PC-9 (cell line): ENCODE results near the gene CDKN2C.

Experiments used
- CTCF ChIP-seq: fragments of 200-600 bp; sonication (generic); conservative IDR thresholded peaks from 2 replicates; pipeline ENCODE4 v1.6.1; 2017; ENCODE audit warnings: mixed run types, antibody characterized with exemption, mild to moderate bottlenecking, moderate library complexity
- EZH2 ChIP-seq: fragments of 200-600 bp; sonication (generic); IDR thresholded peaks from 2 replicates; pipeline ENCODE4 v1.8.0; 2017; ENCODE audit warnings: antibody characterized with exemption, low read depth

- no peak for TF ChIP-seq CTCF
- TF ChIP-seq EZH2: no peak
These were observed 4.0 kb downstream of the CDKN2C start for GRCh38 chr1:50973875-50974617.
